GM18520 (cell line): ENCODE data around the gene HDAC9.
A peak's percentile ranks its signal among the peaks of the same experiment; 100 is the strongest.

Experiments used
- ATAC-seq: cut with Tn5 transposase; IDR thresholded peaks from one replicate; pipeline ENCODE4 v1.9.1; 2021; ENCODE audit not compliant: unreplicated experiment

HDAC9 gene

DNA sequence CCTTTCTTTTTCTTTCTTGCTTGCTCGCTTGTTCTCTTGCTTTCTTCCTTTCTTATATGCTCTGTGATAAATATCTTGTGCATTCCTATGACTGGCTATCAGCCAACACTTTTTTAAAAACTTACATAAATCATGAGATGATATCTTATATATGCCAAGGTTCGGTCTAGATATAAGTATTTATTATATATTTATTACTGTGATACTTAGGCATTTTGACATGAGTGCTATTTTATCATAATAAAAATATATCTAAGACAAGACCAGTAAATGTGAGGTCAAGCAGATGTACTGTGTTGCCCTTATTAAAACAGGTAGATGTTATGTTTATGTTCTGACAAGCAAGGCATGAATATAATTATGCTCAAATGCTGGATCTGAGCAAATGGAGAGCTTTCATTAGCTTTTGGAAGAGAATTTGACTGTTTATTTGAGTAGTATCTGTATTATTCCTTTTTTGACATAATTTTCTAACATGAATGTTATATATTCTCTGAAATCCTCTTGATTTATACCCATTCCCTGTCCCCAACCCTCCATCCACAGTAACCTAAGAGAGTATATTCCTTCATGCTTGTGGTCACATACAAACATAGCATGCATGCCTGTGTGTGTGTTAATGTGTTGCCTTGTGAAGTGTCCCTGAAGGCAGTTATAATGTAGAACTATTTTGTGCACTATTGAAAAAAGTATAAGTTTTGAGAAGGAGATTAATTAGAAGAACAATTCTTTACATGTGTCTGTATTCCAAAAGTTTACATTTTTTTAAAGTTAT is 158.0 kb downstream of the HDAC9 start:
- no peak for ATAC-seq

DNA sequence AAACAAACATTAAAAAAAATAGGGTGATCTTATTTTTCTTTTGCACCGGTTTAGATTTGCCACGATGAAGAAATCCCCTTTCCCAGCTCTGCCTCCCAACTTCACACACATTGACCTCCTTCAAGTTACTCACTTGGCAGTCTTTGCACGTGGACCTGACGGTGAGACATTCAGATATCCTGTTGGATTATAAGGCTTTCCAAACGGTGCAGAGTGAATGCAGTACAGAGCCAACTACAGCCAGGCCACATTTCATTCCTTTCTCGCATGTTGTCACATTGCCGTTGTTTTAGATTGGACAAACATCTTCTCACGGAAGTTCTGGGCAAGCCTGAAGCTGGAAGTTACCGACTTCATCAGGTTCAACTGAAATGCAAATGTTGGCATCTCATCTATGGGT is 159.2 kb downstream of the HDAC9 start:
- no peak for ATAC-seq

DNA sequence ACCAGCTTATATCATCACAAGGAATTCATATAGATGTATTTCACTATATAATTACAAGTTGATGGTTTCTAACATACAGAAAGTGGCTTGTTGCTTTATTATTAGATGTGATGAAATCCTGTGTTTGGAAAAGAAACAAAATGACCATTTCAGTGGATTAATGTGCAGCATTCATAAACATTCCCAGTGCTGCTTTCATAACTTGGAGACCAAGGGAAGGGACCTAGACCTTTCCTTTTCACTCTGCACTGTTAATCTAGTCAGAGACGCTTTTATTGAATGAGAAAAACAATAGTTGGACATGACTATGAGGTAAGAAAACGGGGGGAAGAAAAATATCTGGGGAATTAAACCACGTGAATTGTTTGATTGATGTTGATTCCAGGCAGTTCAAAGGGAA is 160.0 kb downstream of the HDAC9 start:
- no peak for ATAC-seq

DNA sequence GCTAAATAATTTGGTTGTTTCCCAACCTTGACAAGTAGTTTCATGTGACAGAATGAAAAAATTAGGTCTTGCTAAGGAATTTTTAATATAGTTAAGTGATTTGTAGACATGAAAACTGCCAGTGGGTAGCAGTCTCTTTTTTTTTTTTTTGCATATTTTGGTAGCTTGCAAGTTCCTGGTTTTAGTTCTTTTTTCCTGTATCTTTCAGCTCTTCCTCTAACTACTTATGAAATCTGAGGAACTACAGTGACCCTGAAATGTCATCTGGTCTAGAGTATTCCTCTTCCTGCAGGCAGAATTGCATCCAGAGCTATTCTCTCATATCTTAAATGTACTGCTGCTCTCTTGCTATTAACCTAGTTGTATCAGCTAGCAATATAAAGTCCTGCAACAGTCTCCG is 160.4 kb downstream of the HDAC9 start:
- ATAC-seq = no peak

DNA sequence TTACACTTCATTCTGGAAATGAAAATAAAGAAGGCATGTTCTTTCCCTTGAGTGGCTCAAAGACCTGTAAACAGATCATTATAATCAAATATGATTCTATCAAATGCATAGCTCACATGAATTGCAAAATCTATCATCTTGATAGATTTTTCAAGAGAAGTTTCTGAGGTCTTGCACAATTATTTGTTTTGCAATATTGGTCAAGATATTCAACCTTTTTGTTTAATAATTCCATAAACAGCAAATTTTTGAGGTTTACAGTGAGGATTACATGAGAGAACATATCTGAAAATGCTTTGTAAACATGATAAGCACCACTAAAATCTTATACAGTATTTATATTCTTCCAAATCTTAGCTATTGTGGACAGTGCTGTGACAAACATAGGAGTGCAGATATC is 160.8 kb downstream of the HDAC9 start:
- ATAC-seq = no peak

DNA sequence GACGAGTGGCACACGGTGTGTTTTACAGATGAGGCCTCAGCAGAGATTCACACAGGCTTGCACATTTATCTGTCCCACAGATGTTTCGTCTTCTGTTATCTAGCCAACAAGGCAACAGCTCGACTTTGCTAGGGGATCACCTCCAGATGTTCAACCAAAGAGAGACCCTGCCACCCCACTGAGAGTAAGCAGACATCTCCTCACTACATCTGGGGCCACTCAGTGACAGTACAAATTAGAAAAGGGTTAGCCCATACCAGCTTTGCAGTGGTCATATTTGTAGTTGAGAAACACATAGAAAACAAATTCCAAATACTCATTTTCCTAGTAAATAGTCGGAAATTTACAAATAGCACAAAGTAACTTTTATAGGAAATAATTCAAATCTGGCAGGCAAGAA is 164.2 kb downstream of the HDAC9 start:
- no peak for ATAC-seq

DNA sequence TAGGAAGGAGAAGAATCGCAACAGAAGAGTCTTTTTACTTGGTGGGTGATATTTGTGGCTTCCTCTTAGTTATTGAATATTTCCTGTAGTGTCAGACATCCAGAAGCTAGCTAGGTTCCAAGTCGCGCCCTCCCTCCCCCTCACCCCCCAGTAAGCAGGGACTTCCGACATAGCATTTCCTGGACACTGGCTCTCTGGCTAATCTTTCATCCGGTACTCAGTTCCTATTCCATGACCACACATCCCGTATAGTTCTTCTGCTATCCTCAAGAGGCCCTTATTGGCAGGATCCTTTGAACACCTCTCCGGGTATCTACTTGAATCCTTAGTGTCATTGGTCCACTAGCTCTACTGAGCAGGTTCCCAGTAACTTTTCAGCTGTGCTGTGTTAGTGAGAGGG is 167.8 kb downstream of the HDAC9 start:
- ATAC-seq = no peak

DNA sequence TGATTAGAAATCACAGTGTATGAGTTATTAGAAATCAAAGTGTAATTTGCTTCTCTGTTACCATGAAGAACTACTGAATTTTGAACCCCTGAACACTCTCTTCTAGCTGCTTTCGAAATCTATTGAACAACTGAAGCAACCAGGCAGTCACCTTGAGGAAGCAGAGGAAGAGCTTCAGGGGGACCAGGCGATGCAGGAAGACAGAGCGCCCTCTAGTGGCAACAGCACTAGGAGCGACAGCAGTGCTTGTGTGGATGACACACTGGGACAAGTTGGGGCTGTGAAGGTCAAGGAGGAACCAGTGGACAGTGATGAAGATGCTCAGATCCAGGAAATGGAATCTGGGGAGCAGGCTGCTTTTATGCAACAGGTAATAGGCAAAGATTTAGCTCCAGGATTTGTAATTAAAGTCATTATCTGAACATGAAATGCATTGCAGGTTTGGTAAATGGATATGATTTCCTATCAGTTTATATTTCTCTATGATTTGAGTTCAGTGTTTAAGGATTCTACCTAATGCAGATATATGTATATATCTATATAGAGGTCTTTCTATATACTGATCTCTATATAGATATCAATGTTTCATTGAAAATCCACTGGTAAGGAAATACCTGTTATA is 170.7 kb downstream of the HDAC9 start:
- peak; percentile 96 for ATAC-seq

DNA sequence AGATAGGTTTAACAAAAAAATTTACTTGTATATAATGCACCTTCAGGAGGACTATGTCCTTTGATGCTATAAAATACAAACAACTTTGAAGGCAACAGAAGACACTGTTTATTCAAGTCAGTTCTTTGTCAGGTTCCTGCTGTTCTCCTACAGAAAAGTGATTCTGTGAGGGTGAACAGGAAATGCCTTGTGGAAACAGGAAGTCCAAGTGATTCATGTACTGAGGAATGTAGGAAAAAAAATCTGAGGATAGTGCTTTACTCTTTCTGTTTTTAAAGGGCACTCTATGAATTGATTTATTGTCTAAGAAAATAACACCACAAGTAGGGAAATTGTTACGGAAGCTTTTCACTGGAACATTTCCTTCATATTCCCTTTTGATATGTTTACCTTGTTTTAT is 171.9 kb downstream of the HDAC9 start:
- no peak for ATAC-seq

DNA sequence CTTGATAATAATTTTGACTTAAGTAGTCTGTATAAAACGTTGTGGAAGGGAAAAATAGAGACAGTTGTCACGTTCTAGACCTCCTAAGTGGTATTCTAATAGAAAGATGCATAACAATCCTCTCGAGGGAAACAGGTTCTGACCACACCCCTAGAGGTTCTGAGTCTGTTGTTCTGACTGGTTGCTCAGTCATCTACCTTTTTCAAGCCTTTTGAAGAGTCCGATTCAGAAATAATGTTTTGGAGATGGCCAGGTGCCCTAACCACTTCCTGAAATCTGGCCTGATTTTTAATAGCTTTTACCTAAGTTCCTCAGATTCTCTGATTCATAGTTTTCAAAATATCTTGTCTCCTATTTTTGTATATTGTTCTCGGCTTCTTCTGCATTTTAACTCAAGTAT is 175.6 kb downstream of the HDAC9 start:
- ATAC-seq = no peak

DNA sequence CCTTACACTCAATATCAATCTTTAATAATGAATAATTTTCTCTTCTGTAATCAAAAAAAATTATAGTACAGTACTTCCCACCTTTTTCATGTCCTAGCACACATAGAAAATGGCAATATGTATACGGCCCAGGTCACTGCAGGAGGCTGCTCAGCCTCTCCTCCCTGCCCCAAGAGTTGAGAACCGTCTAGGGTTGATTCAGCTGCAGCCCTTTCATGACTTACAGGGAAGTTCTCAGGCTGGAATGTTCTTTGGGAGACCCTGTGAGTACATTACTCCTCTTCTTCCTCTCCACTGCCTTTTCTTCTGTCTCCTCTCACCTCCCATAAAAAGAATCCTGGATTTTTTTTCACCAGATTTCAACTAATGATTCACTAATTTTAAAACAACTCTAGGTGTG is 180.0 kb downstream of the HDAC9 start:
- ATAC-seq = no peak

DNA sequence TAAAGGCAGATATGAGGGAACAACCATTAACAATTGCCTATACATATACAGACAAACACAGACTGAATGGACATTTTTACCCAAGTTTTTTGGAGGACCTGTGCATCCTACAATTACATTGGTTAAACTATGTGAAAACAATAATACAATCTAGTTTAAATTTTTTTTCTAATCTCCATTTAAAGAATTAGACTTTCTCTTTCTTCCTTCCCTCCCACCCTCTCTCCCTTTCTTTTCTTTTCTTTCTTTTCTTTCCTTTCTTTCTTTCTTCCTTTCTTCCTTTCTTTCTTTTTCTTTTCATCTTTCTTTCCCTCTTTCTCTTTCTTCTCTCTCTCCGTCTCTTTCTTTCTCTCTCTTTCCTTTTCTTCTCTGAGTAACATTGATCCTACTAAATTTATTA is 183.7 kb downstream of the HDAC9 start:
- no peak for ATAC-seq

DNA sequence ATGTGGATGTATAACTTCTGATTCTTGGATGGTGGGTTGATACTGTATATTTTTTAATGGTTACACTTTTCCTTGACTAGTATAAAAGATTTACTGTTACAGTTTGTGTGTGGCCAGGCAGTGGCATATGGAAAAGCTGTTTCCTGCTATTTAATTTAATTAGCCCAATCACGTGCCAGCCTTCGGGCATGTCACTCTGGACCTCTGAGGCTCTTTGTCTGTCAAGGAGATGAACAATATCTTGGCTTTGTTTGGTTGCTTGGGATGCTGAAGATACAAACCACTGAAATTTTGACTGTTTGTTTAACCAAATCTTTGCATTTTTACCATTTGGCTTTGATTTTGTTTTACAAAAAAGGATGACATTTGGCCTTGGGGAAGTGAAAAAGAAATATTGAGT is 185.0 kb downstream of the HDAC9 start:
- no peak for ATAC-seq

DNA sequence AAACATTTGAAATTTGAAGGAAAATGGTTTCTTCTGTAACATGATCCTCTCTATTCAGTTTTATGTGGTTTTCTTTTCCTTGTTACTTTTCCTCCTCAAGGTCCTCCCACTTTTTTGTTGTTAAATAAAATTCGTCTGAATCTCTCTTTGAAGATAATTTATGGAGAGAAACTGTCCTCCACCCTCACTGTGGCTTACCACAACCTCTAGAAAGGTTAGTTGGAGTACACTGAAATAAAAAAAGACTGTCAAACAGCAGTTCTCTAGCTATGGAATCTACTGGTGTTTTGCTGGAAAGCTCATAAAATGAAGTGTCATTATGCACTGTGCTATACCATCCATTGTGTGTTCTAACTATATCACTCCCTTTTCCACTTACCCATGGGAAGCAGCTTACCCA is 189.4 kb downstream of the HDAC9 start:
- ATAC-seq = no peak

DNA sequence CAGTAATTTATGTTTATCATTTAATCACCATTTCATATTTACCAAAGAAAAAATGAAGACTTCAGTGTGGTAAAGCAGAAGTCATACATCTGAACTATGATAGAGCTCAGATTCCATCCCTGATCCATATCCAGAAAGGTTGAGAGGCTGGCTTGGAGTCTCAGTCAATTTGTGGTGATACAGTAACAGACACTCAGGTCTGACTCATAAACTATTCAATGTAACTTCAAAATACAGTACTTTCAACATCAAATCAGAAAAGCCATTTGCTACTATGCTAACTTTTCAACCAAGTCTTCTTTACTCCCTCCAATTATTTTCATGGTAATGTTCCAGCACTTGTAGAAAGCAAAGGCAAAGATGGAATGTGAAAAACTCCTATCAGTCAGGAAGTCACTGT is 190.4 kb downstream of the HDAC9 start:
- no peak for ATAC-seq

DNA sequence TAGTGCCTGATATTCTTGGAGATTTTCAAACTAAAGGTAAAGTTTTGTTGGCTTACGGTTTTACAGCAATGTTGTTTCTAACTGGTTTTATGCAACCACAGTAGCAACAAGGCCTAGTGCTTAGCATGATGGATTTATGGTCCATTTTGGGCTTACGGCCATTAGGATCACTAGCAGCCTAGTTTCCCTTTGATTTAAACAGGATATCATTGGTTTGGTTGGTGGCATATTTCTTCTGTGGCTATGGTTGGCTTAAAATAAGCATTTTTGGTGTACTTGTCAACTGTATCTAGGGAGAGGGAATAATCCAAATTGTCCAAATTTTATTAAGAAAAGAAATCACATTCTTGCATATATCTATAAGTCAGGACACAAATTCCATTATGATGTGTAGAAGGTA is 194.0 kb downstream of the HDAC9 start:
- ATAC-seq = no peak

DNA sequence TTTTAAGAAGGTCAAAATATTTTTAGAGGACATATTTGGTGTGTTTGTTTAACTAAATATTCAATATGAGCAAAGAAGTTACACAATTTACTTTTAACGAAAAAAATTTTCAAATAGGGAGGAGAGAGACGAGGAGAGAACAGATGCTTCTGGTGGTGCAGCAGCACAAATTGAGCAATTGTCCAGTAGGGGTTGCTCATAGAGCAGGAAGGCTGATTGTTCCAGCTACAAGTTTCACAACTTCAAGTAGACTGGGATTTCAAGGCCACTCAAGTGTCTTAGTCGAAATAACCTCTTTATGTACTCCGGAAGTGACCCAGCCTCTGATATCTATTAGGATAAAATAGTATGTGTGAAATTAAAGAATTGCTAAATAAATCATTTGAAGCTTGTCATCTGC is 197.9 kb downstream of the HDAC9 start:
- no peak for ATAC-seq

DNA sequence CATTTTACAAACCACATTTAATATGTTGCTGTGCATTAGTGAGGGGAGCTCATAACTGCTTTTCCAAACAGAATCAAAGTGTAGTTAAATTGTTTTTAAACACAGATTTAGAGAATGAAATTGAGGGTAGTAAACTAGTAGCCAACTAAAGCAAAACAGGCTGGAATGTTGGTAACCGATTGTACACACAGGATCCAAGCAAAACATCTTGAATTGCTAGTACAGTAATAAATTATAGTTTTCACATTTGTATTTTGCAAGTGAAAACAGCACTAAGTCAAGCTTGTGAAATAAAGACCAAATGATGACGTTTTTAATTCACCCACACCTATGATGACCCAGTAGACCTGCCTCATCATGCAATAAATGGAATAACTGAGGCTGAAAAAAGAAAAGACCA is 198.3 kb downstream of the HDAC9 start:
- ATAC-seq = no peak

DNA sequence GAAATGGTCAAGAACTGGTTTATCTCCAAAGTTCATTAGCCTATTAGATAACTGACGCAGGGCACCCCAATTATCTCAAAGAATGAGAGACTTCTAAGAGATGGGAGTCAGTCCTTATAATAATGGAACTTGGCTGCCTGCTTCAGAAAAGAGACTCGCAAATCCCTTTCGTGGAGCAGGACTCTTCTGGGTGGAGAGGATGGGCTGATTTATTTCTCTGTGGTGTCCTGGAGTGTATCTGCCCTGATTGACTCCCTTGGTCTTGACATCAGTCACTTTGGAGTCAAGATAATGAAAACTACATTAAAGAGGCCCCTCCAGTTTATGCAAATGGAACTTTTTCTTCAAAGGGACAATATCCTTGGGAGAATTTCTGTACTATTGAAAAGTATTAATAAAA is 198.9 kb downstream of the HDAC9 start:
- ATAC-seq = no peak

DNA sequence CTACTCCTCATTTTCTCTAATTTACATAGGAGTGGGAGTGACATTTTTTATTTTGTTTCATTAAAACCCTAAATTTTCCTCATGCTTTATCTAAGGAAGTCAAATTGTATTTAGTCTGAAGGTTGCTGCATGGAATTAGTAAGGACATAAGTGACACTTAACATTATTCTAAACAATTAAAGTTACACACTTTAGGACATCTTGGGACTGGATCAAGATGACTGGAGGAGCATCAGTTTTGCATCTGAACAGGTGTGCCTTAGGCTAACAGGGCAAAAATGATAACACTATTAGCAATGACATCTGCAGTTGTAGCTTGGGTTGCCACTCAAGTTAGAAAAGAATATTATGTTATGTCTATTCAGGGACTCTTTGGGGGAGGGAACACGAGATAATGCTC is 199.4 kb downstream of the HDAC9 start:
- no peak for ATAC-seq

DNA sequence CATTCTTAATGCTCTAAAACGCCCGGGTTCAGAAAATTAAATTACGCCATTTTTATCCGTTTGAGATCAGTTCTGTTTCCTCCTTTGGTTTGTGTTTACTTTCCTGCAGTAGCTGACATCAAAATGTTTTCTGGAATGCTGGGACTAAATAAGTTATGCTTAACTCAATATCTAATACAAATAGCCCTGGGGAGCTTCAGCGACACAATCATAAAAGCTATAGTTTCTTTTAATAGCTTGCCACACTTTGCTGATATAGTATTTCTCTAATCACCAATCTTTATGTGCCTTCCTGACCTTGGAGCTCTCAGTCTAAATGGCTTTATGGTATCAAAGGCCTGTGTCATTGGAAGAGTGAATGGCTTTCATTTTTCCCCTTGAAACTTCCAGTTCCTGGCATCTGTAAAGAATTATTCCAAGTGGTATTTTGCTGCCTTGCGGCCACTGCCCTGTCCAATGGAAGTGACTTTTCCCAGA is 202.7 kb downstream of the HDAC9 start:
- no peak for ATAC-seq

DNA sequence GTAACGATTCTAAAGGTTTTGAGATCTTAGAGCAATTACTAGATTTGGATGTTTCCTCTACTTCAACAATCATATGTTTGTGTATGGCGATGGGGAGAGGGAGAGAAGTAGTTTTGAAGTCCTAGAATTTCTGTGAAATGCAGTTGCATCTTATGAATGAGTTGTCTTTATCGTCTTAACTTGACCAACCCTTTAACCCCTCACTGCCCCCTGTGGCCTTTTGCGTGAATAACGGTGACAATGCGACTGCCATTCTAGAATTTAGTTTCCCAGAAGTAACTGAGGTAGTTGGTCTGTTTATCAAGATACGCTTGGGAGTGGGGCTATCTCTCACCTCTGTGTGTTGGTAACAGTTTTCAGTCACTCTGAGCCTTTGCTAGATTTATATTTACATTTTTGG is 204.6 kb downstream of the HDAC9 start:
- no peak for ATAC-seq
